Peyer's patch (tissue), 4 donors: ENCODE data around the gene ATP2C2. TPM values are rescaled to one million over a fixed set of nuclear protein-coding genes. Genes with fewer than 3 reads are reported as not detected.

Experiments
- DNase-seq, 3 donors: peaks; one replicate each; pipeline ENCODE4 v3.0.0-alpha.2; 2017 to 2019
- H3K27ac ChIP-seq, 4 donors: fragments of 200-600 bp; sonication (generic); one replicate each; pipeline ENCODE4 v1.5.1; 2016 to 2019
- H3K27me3 ChIP-seq, 2 donors: fragments of 200-600 bp; sonication (generic); one replicate each; pipeline ENCODE4 v1.5.1; 2019
- H3K36me3 ChIP-seq, 3 donors: fragments of 200-600 bp; sonication (generic); one replicate each; pipeline ENCODE4 v1.5.1; 2016 to 2019
- H3K4me1 ChIP-seq, 4 donors: fragments of 200-600 bp; sonication (generic); one replicate each; pipeline ENCODE4 v1.5.1; 2016 to 2019
- H3K4me3 ChIP-seq, 4 donors: fragments of 200-600 bp; sonication (generic); 1 replicate in 3 of 4; 2 replicates in 1 of 4; pipeline ENCODE4 v1.5.1; 2016 to 2019; ENCODE audit warnings: mild to moderate bottlenecking in 1 of 4
- H3K9me3 ChIP-seq, 4 donors: fragments of 200-600 bp; sonication (generic); one replicate each; pipeline ENCODE4 v1.5.1; 2016 to 2019; ENCODE audit warnings: mild to moderate bottlenecking in 1 of 4
- CTCF ChIP-seq, 6 experiments: fragments of 450-650 bp in 4 of 6; fragments of 200-600 bp in 2 of 6; sonication (generic) in 1 of 6; IDR thresholded peaks; one replicate each; pipeline ENCODE4 v1.5.1; 2017 to 2019; ENCODE audit warnings: antibody characterized with exemption in 6 of 6, mild to moderate bottlenecking in 3 of 6, moderate library complexity in 1 of 6
- POLR2A ChIP-seq, 2 donors: fragments of 450-650 bp; IDR thresholded peaks; one replicate each; pipeline ENCODE4 v1.5.1; 2017; ENCODE audit warnings: antibody characterized with exemption in 2 of 2, mild to moderate bottlenecking in 2 of 2, moderate library complexity in 2 of 2
- total RNA-seq, 4 donors: library from RNA; depleted of rRNA; stranded (reverse); fragments of >200 nt; gene quantifications; one replicate each; pipeline ENCODE4 v1.1.0, GENCODE V29; 2016

Gene ATP2C2
- total RNA-seq, 4 donors from 2014 or later: 84.2 to 148 (median 115) TPM

DNA sequence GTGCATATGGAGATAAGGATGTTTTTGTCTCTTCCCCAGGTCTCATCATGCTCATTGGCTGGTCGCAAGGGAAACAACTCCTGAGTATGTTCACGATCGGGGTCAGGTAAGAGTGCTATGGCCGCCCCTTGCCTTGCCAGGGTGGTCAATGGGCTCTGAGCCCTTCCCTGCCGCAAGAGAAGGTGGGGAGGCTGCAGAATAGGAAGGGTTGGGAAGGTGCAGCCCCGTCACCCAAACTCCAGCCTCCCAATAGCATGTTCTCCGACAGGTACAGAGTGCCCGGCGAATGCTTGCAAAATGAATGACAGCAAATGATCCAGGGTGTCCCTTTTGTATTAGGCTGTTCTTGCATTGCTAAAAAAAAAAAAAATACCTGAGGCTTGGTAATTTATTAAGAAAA lies 57.4 kb downstream of the ATP2C2 start:
- Histone ChIP-seq H3K9me3 (no peaks in the 10 kb centered on the region), H3K4me3 (no peak overlapping the region), H3K4me1 (no peaks in the 10 kb centered on the region), H3K36me3 (peaks cover 0 to 8% (median 0%) of the 10 kb centered on the region in 3 donors), H3K27ac (no peak overlapping the region), H3K27me3 (no peaks in the 10 kb centered on the region)
- DNase-seq: no peak
- no peak for TF ChIP-seq POLR2A (IDR thresholded peaks at IDR 0.05)
- TF ChIP-seq CTCF (IDR thresholded peaks at IDR 0.05): no peak

DNA sequence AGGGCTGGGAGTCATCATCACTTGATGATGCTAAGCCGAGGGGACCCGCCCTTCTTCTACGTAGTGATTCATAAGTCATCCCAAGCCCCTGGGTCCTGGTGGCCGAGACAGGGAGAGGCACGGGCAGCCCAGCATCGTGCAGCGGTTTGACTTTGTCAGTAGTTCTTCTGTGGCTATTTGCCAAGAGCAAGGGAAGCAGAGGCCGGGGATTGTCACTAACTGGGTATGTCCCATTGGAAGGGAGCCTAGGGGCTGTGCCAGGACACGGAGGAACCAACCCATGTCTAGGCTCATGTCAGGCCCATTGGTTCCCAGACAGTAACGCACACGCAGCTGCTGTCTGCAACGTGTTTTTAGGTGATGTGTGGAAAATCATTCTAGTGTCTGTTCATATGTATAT lies 58.5 kb downstream of the ATP2C2 start:
- H3K4me1 ChIP-seq: no peaks in the 10 kb centered on the region
- no peak overlapping the region for H3K27ac ChIP-seq
- no peaks in the 10 kb centered on the region for H3K27me3 ChIP-seq
- H3K36me3 ChIP-seq: peaks cover 0 to 8% (median 0%) of the 10 kb centered on the region in 3 donors
- H3K4me3 ChIP-seq: no peak overlapping the region
- TF ChIP-seq POLR2A (IDR thresholded peaks at IDR 0.05) (no peak), CTCF (IDR thresholded peaks at IDR 0.05) (no peak)
- DNase-seq: no peak
- no peaks in the 10 kb centered on the region for H3K9me3 ChIP-seq

DNA sequence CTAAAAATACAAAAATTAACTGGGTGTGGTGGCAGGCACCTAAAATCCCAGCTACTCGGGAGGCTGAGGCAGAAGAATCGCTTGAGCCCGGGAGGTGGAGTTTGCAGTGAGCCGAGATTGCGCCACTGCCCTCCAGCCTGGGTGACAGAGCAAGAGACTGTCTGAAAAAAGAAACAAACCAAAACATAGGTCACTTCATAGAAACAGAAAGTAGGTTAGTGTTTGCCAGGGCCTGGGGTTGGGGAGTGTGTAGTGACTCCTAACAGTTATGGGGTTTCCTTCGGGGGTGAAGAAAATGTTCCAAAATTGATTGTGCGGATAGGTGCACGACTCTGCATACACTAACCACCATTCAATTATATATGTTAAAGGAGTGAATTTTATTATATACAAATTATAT lies 59.2 kb downstream of the ATP2C2 start:
- Histone ChIP-seq H3K9me3 (no peaks in the 10 kb centered on the region), H3K27ac (no peak overlapping the region)
- DNase-seq: no peak

GRCh38 chr16:84430860-84431259 lies 62.5 kb downstream of the ATP2C2 start:
- H3K27ac ChIP-seq: no peak overlapping the region
- no peaks in the 10 kb centered on the region for H3K9me3 ChIP-seq
- no peak for DNase-seq
- H3K27me3 ChIP-seq: no peaks in the 10 kb centered on the region
- H3K4me1 ChIP-seq: peaks cover 0 to 14% (median 0%) of the 10 kb centered on the region in 4 donors
- no peak overlapping the region for H3K4me3 ChIP-seq
- H3K36me3 ChIP-seq: peaks cover 0 to 5% (median 0%) of the 10 kb centered on the region in 3 donors
- TF ChIP-seq CTCF (IDR thresholded peaks at IDR 0.05) (no peak), POLR2A (IDR thresholded peaks at IDR 0.05) (no peak)

More for the DNA sequence above, 59.2 kb downstream of the ATP2C2 start:
- Histone ChIP-seq H3K27me3 (no peaks in the 10 kb centered on the region), H3K36me3 (peaks cover 0 to 8% (median 0%) of the 10 kb centered on the region in 3 donors), H3K4me1 (no peaks in the 10 kb centered on the region), H3K4me3 (no peak overlapping the region)
- no peak for TF ChIP-seq CTCF (IDR thresholded peaks at IDR 0.05)
- TF ChIP-seq POLR2A (IDR thresholded peaks at IDR 0.05): no peak

- H3K27me3 ChIP-seq: no peaks in the 10 kb centered on the region
- peak in 1 of 3 donors; percentile 82 for DNase-seq
- TF ChIP-seq CTCF (IDR thresholded peaks at IDR 0.05) (no peak), POLR2A (IDR thresholded peaks at IDR 0.05) (no peak)
- H3K4me1 ChIP-seq: peaks cover 0 to 14% (median 0%) of the 10 kb centered on the region in 4 donors
- no peaks in the 10 kb centered on the region for H3K9me3 ChIP-seq
- H3K4me3 ChIP-seq: no peak overlapping the region
- no peaks in the 10 kb centered on the region for H3K36me3 ChIP-seq
- H3K27ac ChIP-seq: peak overlapping the region in 3 of 4 donors; percentile 48 to 80 (median 79)
Measured at GRCh38 chr16:84434800-84435199, 66.5 kb downstream of the ATP2C2 start.

DNA sequence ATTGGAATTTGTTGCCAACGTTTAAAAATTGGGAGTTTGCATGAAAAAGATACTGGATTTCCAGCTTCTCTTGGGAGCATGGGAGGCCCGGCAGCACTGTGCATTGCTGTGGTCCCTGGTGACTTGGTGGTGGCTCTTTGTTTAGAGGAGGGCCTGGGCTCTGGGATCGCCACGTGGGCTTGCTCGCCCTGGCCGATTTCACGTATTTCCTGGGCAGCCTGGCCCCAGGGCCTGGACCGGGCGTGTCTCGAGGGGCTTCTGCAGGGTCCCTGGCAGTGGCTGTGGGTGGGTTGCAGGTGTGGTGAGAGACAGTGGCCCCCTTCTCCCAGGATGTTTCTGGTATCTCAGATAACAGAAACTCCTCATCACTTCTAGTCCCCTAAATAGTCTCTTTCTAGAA lies 67.9 kb downstream of the ATP2C2 start:
- no peak for TF ChIP-seq CTCF (IDR thresholded peaks at IDR 0.05)
- TF ChIP-seq POLR2A (IDR thresholded peaks at IDR 0.05): no peak
- Histone ChIP-seq H3K4me3 (no peak overlapping the region), H3K36me3 (no peaks in the 10 kb centered on the region)

More for the DNA sequence above, 67.9 kb downstream of the ATP2C2 start:
- no peak for DNase-seq
- Histone ChIP-seq H3K27me3 (no peaks in the 10 kb centered on the region), H3K9me3 (no peaks in the 10 kb centered on the region), H3K27ac (peak overlapping the region in 2 of 4 donors; percentile 48 to 80), H3K4me1 (peaks cover 0 to 14% (median 0%) of the 10 kb centered on the region in 4 donors)
